ENCODE measurements around the gene CT47C1.

DNA sequence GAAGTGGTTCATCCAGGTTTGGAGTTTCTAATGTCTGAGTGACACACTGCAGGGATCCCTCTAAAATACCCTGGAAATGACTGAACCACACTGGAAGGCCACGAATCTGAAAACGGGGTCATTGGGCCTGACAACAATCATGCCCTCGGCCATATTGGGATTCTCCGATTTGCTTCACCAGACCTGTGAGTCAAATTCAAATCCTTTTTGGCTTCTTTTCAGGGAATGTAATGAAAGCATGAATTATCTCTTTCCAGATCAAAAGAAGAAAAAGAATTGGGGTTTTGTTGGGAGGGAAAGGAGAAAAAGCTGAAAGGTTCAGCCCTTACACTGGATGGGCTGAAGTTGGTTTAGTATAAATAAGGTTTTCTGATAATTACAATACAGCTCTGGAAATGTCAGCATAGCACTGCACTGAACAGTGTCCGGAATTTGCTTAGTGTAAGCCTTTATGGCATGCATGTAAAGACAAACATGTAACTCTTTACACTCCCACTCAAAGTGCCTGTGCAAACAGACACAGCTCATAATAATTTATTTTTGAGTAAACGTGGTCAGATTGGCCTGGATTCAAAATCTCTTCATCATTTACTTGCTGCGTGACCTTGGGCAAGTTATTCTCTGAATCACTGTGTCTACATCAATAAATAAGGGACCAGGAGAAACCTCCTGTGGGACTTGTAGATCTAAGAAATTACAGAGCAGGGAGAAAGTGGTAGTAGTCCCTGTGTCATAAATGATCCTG lies 21.4 kb downstream of the CT47C1 start:
- TF ChIP-seq, protein P1, sequence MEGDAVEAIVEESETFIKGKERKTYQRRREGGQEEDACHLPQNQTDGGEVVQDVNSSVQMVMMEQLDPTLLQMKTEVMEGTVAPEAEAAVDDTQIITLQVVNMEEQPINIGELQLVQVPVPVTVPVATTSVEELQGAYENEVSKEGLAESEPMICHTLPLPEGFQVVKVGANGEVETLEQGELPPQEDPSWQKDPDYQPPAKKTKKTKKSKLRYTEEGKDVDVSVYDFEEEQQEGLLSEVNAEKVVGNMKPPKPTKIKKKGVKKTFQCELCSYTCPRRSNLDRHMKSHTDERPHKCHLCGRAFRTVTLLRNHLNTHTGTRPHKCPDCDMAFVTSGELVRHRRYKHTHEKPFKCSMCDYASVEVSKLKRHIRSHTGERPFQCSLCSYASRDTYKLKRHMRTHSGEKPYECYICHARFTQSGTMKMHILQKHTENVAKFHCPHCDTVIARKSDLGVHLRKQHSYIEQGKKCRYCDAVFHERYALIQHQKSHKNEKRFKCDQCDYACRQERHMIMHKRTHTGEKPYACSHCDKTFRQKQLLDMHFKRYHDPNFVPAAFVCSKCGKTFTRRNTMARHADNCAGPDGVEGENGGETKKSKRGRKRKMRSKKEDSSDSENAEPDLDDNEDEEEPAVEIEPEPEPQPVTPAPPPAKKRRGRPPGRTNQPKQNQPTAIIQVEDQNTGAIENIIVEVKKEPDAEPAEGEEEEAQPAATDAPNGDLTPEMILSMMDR (IDR thresholded peaks at IDR 0.05) = no peak
- TF ChIP-seq POLR2A (IDR thresholded peaks at IDR 0.05) = no peak

All from gastroesophageal sphincter (tissue), 3 donors.